HepG2 (cell line): ENCODE results near the gene ATAD3C. TPM values are rescaled to one million over a fixed set of nuclear protein-coding genes. Genes with fewer than 3 reads are reported as not detected.

Experiments
- ADNP ChIP-seq: sonication (generic); formaldehyde crosslinking; IDR thresholded peaks from 2 replicates; pipeline ENCODE4 v1.4.0; 2020; ENCODE audit warnings: missing genetic modification reagents
- ATAD3A ChIP-seq: sonication (generic); formaldehyde crosslinking; IDR thresholded peaks from 2 replicates; pipeline ENCODE4 v1.4.0; 2020; ENCODE audit warnings: missing genetic modification reagents
- ATRX ChIP-seq: sonication (generic); formaldehyde crosslinking; IDR thresholded peaks from 2 replicates; pipeline ENCODE4 v1.4.0; 2020; ENCODE audit warnings: missing genetic modification reagents, borderline replicate concordance
- CAMTA2 ChIP-seq: sonication (generic); formaldehyde crosslinking; IDR thresholded peaks from 2 replicates; pipeline ENCODE4 v1.4.0; 2020; ENCODE audit warnings: mild to moderate bottlenecking, missing genetic modification reagents, borderline replicate concordance
- DNMT1 ChIP-seq: sonication (generic); formaldehyde crosslinking; IDR thresholded peaks from 2 replicates; pipeline ENCODE4 v1.5.1; 2020; ENCODE audit warnings: mild to moderate bottlenecking, missing genetic modification reagents
- EED ChIP-seq: sonication (generic); formaldehyde crosslinking; IDR thresholded peaks from 2 replicates; pipeline ENCODE4 v1.5.0; 2020; ENCODE audit warnings: mild to moderate bottlenecking, missing genetic modification reagents
- HIVEP1 ChIP-seq: sonication (generic); formaldehyde crosslinking; IDR thresholded peaks from 2 replicates; pipeline ENCODE4 v1.4.0; 2020; ENCODE audit warnings: mild to moderate bottlenecking, missing genetic modification reagents
- IKZF4 ChIP-seq: sonication (generic); formaldehyde crosslinking; IDR thresholded peaks from 2 replicates; pipeline ENCODE4 v1.5.1; 2020; ENCODE audit warnings: borderline replicate concordance, mild to moderate bottlenecking, low read depth, missing genetic modification reagents; ENCODE audit errors: not compliant biosample characterization
- MNT ChIP-seq: fragments of 450-650 bp; IDR thresholded peaks from 2 replicates; pipeline ENCODE4 v1.6.1; 2016
- MTA1 ChIP-seq: sonication (generic); formaldehyde crosslinking; IDR thresholded peaks from 2 replicates; pipeline ENCODE4 v1.4.0; 2020; ENCODE audit warnings: missing genetic modification reagents, mild to moderate bottlenecking, borderline replicate concordance
- MXD4 ChIP-seq: IDR thresholded peaks from 2 replicates; pipeline ENCODE4 v1.6.1; 2016; ENCODE audit warnings: mild to moderate bottlenecking, missing biosample characterization, missing genetic modification reagents
- MXI1 ChIP-seq: IDR thresholded peaks from 3 replicates; pipeline ENCODE4 v1.6.1; 2012; ENCODE audit warnings: low read depth, low read length, inconsistent platforms, borderline replicate concordance
- NR2C2 ChIP-seq: sonication (generic); formaldehyde crosslinking; IDR thresholded peaks from 2 replicates; pipeline ENCODE4 v1.4.0; 2020; ENCODE audit warnings: missing genetic modification reagents, mild to moderate bottlenecking, moderate library complexity, borderline replicate concordance
- ZFP41 ChIP-seq: sonication (generic); formaldehyde crosslinking; IDR thresholded peaks from 2 replicates; pipeline ENCODE4 v1.4.0; 2020; ENCODE audit warnings: mild to moderate bottlenecking, missing genetic modification reagents, borderline replicate concordance
- ZFP82 ChIP-seq: sonication (generic); formaldehyde crosslinking; IDR thresholded peaks from 2 replicates; pipeline ENCODE4 v1.5.1; 2020; ENCODE audit warnings: mild to moderate bottlenecking, missing genetic modification reagents, borderline replicate concordance
- ZNF10 ChIP-seq: sonication (generic); formaldehyde crosslinking; IDR thresholded peaks from 2 replicates; pipeline ENCODE4 v1.4.0; 2020; ENCODE audit warnings: mild to moderate bottlenecking, low read depth, missing genetic modification reagents, borderline replicate concordance
- ZNF350 ChIP-seq: sonication (generic); formaldehyde crosslinking; IDR thresholded peaks from 2 replicates; pipeline ENCODE4 v1.4.0; 2020; ENCODE audit warnings: mild to moderate bottlenecking, low read depth, missing genetic modification reagents, borderline replicate concordance
- ZNF512B ChIP-seq: sonication (generic); formaldehyde crosslinking; IDR thresholded peaks from 2 replicates; pipeline ENCODE4 v1.5.1; 2020; ENCODE audit warnings: missing genetic modification reagents, mild to moderate bottlenecking, borderline replicate concordance
- ZNF530 ChIP-seq: sonication (generic); formaldehyde crosslinking; IDR thresholded peaks from 2 replicates; pipeline ENCODE4 v1.5.0; 2020; ENCODE audit warnings: low read depth, mild to moderate bottlenecking, missing genetic modification reagents
- ZSCAN31 ChIP-seq: sonication (generic); formaldehyde crosslinking; IDR thresholded peaks from 2 replicates; pipeline ENCODE4 v1.5.0; 2020; ENCODE audit warnings: low read depth, mild to moderate bottlenecking, missing genetic modification reagents
- polyA plus RNA-seq, 8 experiments: library from polyadenylated mRNA; depleted of rRNA in 3 of 8; stranded (reverse) in 7 of 8; unstranded in 1 of 8; fragments of >200 nt; fragmentation: Illumina TruSeq in 4 of 8; extraction: Trizol in 4 of 8; gene quantifications; 2 replicates each; pipeline versions ENCODE4 v1.2.1 to v1.2.3, GENCODE V29; 2011 to 2016; ENCODE audit warnings: low read depth in 4 of 8, missing spikeins in 1 of 8, mixed read lengths in 1 of 8; ENCODE audit not compliant: insufficient read depth in 1 of 8
- total RNA-seq, 5 experiments: library from RNA; depleted of rRNA; stranded (reverse); fragments of >200 nt; fragmentation: Illumina TruSeq; extraction: Trizol; gene quantifications; 2 replicates each; pipeline ENCODE4 v1.2.3, GENCODE V29; 2016; ENCODE audit warnings: low read depth in 1 of 5
- TF ChIP-seq, protein P1 (sequence below): conservative IDR thresholded peaks from 2 replicates; pipeline ENCODE4 v1.6.1; 2018; ENCODE audit warnings: missing genetic modification reagents
- TF ChIP-seq, protein P2 (sequence below): sonication (generic); formaldehyde crosslinking; IDR thresholded peaks from 2 replicates; pipeline ENCODE4 v1.5.1; 2020; ENCODE audit warnings: missing genetic modification reagents, mild to moderate bottlenecking, borderline replicate concordance

ATAD3C gene
- total and polyA plus RNA-seq, 2 of the 13 experiments (the other 11 are each of a cell fraction or from before 2014, with no cell fraction given): 2.4 to 3.2 TPM

GRCh38 chr1:1406821-1407635 lies 42.5 kb upstream of the ATAD3C start, which contains the start of gene MRPL20 (continued):
- TF ChIP-seq ZNF10 (no peak), HIVEP1 (CRISPR knock-in tag) (peak; percentile 64), CAMTA2 (CRISPR knock-in tag) (peak; percentile 84; the same call in 1 of the 2 replicates), ATRX (CRISPR knock-in tag) (no peak), ZFP41 (no peak), MTA1 (peak; percentile 46; the same call in 1 of the 2 replicates), MNT (peak; percentile 54), EED (CRISPR knock-in tag) (no peak), MXD4 (CRISPR knock-in tag) (peak; percentile 94), MXI1 (peak; percentile 85; the same call in 1 of the 3 replicates), ZNF512B (CRISPR knock-in tag) (no peak), ZFP82 (peak; percentile 96), IKZF4 (CRISPR knock-in tag) (peak; percentile 89), DNMT1 (no peak), ZNF350 (CRISPR knock-in tag) (peak; percentile 86), ZSCAN31 (CRISPR knock-in tag) (no peak; the same call in 1 of the 2 replicates), ATAD3A (no peak), ZNF530 (CRISPR knock-in tag) (no peak; the same call in 1 of the 2 replicates), NR2C2 (CRISPR knock-in tag) (peak; percentile 100), ADNP (CRISPR knock-in tag) (no peak)
- TF ChIP-seq, protein P1, sequence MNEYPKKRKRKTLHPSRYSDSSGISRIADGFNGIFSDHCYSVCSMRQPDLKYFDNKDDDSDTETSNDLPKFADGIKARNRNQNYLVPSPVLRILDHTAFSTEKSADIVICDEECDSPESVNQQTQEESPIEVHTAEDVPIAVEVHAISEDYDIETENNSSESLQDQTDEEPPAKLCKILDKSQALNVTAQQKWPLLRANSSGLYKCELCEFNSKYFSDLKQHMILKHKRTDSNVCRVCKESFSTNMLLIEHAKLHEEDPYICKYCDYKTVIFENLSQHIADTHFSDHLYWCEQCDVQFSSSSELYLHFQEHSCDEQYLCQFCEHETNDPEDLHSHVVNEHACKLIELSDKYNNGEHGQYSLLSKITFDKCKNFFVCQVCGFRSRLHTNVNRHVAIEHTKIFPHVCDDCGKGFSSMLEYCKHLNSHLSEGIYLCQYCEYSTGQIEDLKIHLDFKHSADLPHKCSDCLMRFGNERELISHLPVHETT: peak; percentile 94
- TF ChIP-seq, protein P2, sequence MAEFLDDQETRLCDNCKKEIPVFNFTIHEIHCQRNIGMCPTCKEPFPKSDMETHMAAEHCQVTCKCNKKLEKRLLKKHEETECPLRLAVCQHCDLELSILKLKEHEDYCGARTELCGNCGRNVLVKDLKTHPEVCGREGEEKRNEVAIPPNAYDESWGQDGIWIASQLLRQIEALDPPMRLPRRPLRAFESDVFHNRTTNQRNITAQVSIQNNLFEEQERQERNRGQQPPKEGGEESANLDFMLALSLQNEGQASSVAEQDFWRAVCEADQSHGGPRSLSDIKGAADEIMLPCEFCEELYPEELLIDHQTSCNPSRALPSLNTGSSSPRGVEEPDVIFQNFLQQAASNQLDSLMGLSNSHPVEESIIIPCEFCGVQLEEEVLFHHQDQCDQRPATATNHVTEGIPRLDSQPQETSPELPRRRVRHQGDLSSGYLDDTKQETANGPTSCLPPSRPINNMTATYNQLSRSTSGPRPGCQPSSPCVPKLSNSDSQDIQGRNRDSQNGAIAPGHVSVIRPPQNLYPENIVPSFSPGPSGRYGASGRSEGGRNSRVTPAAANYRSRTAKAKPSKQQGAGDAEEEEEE: no peak
